Fibroblast of the conjunctiva (primary cell): ENCODE data around the gene NR5A1.

Experiments
- DNase-seq: peaks from one replicate; pipeline ENCODE4 v3.0.0-alpha.2; 2010; ENCODE audit warnings: low read depth

NR5A1 gene

DNA sequence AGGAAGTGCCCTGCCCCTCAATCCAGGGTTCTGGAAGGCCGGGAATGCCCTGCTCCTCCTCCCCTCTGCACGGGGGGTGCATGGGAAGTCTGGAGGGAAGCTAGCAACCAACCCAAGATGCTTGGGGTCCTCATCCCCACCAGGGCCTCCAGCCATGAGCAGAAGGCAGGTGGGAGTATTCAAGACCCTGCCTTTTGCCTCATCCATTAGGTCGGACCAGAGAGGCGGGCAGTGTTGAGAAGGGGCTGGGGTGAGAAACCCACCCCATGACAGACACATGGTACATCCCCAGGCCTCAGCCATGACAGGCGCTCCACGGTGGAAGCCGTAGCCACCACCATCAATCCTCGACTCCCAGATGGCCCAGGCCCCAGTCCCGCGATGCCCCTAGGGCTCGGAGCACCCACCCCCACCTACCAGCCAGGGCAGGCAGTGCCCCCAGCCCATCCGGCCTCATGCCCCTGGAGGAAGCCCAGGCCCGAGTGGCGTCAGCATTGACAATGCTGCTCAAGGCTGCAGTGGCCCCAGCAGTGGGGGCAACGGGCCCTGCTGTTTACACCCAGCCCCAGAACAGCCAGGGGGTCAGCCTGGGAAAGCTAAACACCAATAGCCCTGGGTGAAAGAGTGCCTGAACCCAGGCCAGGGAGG lies 8.6 kb downstream of the NR5A1 start:
- DNase-seq = no peak

DNA sequence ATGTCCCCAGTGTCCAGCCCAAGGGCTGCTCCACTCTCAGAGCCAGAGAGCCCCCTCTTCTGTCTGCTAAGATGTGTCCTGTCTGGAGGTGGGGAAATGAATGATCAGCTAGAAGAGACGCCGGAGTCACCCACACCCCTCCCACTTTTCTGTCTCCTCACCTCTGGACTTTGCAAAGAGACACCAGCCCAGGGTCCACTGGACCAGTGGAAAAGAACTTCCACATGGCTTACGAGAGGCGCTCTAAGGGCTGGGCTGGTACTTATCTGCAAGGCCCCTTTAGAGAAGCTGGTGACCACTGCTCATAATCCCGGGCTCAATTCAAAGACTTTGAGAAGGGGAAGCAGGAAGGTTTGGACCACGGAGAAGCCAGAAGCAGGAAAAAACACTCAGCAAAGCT lies 9.2 kb downstream of the NR5A1 start:
- DNase-seq = no peak

DNA sequence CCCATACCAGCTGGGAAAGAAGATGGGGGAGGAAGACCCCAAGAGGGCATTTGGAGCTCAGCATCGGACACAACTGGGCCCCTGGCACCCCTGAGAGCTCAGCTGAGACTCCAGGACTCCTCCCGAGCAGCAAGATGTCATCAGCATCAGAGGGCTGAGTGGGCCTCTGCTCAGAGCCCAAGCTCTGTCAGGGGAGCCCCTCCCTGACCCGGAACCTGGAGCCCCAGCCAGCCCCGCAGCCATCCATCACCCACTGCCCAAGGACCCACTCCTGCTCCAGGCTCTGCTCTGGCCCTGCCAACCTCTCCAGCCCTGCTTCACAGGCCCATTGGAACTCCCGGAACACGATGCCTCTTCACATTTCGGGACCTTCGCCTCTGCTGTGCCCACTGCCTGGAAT lies 9.8 kb downstream of the NR5A1 start:
- DNase-seq = no peak

DNA sequence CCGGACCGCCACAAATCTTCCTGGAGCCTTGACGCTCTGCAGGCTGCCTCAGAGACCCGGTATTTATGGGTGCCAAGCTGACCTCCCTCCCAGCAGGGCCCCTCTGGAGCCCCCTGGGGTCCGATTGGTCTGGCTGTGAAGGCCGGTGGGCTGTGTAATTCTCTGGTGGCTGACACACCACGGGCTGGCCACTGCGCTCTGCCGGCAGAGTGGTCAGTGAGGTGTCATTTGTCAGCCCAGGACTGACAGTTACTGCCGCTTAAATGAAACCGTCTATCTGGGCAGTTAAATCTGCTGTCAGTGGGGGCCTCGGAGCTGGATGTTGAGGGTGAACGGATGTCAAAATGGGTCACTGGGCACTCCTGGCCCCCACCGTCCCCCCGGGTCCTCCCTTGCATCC lies 10.7 kb downstream of the NR5A1 start:
- DNase-seq = no peak

- no peak for DNase-seq
Measured at GRCh38 chr9:124496075-124496449, 11.1 kb downstream of the NR5A1 start.

- no peak for DNase-seq
Measured at GRCh38 chr9:124495126-124496074, 11.8 kb downstream of the NR5A1 start.

GRCh38 chr9:124493794-124494479 lies 13.3 kb downstream of the NR5A1 start:
- no peak for DNase-seq

GRCh38 chr9:124493218-124493617 lies 14.0 kb downstream of the NR5A1 start:
- DNase-seq = no peak

DNA sequence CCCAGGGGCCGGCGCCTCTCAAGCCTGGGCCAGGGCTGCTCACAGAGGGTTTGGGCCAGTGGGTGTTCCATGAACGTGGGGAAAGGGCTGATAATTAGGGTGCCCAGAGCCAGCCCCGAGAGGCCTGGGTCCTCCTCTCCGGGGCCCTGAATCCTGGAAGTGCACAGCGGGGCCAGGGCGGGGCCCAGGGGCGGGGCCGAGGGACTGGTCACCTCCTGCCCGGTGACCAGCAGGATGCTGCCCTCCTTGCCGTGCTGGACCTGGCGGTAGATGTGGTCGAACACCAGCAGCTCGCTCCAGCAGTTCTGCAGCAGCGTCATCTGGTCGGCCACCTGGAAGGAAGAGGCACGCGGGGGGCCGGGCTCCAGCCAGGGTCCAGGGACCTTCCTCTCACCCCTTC lies 14.4 kb downstream of the NR5A1 start:
- no peak for DNase-seq

DNA sequence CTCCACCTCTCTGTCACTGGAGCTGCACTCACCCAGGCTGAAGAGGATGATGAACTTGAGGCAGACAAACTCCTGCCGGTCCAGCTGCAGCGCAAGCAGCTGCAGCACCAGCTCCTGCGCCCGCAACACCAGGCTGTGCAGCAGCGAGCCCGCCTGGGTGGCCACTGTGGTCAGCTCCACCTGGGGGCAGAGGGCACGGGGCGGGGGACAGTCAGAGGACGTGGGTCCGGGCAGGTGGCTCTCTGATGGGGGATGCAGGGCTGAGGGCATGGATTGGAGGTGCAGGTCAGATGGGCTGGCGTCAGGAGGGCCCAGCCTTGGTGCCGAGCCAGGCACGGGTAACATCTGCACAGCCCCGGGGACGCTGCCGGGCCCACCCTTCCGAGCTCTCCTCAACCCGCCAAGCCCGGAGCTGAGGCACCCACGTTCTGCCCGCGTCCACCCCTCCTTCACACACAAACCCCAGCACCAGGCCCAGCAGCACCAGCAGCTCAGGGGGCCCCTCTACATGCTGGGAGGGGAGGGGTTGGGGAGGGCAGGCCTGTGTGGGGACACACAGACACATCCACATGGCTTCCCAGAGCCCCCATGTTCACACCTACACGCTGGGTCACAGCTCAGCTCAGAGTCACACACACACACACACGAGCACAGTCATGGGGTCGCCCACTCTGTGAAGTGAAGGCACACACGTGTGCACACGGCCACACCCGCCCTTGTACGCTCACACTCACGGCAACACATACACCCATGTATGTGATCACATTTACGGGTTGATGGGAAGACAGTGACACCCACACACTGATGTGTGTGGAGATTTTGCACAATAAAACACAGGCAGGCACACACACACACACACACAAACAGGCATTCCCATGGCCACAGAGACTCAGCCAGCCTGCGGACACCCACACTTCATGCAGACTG lies 15.9 kb downstream of the NR5A1 start:
- no peak for DNase-seq

DNA sequence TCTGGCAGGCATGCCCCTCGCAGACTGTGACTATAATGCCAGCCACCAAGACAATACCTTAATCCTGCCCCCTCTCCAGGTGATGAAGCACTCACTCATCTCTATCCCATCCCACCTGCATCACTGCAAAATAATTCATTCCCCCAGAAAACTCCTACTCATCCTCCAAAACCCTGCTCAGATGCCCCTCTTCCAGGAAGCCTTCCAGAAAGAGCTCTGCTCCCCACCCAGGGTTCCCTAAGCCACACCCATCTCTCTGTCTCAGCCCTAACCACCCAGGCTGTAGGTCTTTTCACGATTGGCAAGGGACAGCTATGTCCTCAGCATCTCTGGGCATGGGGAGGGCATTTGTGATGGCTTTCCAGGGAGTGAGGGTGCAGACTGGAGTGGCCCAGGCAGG lies 17.2 kb downstream of the NR5A1 start:
- DNase-seq = no peak

DNA sequence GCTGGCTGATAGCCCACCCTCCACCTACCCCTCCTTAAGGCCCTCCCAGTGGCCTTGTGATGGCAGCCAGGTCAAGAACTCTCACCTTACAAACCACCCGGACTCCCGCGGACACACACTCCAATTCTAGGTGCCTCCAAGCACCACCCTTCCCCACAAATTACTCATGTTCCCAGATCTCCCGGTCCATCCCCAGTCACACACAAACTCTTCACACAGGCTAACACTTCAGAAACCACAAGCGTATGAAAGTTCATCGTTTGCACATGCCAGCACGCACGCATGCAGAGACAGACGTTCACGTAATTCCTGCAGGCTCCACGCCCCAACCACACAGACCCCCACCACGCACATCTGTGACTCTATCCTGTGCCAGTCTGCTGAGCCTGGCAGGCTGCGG lies 18.0 kb downstream of the NR5A1 start:
- DNase-seq = no peak

- DNase-seq = no peak
Measured at GRCh38 chr9:124488641-124489210, 18.5 kb downstream of the NR5A1 start.

GRCh38 chr9:124487260-124488182 lies 19.7 kb downstream of the NR5A1 start:
- no peak for DNase-seq

GRCh38 chr9:124486778-124487259 lies 20.4 kb downstream of the NR5A1 start:
- no peak for DNase-seq

DNA sequence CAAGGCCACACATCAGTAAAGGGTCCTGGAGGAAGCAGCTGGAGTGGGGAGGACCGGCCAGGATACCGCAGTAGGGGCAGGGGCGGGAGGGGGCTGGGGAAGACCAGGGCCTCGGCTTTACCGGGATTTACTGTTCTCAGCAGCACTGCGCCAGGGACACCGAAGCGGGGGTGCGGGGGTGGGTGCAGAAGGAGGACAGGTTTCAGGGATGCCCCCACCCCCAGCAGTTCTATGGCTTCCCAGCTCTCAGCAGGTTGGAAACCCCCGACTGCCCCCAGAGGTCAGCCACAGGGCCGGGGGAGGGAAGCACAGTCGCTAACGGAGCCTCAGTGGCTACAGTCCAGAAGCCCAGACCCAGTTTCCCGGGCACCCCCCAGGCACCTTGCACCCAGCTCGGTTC lies 21.3 kb downstream of the NR5A1 start:
- no peak for DNase-seq

- DNase-seq = no peak
Measured at GRCh38 chr9:124485201-124485600, 22.0 kb downstream of the NR5A1 start.

- no peak for DNase-seq
Measured at GRCh38 chr9:124483481-124483880, 23.7 kb downstream of the NR5A1 start.

DNA sequence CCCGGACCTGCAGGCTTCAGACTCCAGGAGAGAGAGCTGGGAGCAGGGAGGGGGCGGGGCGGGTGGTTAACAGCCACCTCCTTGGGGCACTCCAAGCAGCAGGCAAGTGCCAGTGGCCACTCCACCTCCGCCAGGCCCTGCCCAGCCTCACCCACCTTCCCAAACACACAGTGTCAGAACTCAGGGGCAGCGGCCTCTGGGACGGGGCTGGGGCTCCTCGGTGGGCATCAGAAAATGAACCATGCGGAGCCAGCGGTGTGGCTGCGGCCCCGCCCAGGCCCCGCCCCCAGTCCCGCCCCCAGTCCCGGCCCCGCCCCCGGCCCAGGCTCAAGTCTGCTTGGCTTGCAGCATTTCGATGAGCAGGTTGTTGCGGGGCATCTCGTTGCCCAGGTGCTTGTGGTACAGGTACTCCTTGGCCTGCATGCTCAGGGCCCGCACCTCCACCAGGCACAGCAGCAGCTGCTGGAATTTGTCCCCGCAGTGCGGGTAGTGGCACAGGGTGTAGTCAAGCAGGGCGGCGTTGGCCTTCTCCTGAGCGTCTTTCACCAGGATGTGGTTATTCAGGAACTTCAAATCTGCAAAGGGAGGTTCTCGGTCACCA lies 24.7 kb downstream of the NR5A1 start:
- no peak for DNase-seq

DNA sequence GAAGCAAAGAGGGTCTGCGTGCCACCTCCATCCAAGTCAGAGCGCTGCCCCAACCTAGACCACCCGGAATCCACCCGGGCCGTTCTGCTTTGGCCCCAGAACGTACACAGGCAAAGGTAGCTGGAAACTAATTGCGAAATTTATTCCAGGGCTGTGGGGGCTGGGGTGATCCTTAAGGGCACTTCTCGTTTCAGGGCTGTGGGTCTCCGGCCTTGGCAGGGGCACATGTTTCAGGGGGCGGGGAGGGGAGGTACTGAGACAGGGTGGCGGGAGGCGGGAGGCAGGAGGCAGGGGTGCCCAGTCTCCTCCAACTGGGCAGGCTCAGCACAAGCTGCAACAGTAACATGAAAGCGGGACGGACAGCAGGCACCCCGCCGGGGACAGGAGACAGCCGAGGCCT lies 26.1 kb downstream of the NR5A1 start:
- DNase-seq = no peak
